Peyer's patch (tissue), 4 donors: Measurements from ENCODE around the gene PARP6.

Experiments used
- POLR2A ChIP-seq, 2 donors: fragments of 450-650 bp; IDR thresholded peaks; one replicate each; pipeline ENCODE4 v1.5.1; 2017; ENCODE audit warnings: antibody characterized with exemption in 2 of 2, mild to moderate bottlenecking in 2 of 2, moderate library complexity in 2 of 2
- TF ChIP-seq, protein P1 (sequence below), 6 experiments: fragments of 450-650 bp in 4 of 6; fragments of 200-600 bp in 2 of 6; sonication (generic) in 1 of 6; IDR thresholded peaks; one replicate each; pipeline ENCODE4 v1.5.1; 2017 to 2019; ENCODE audit warnings: antibody characterized with exemption in 6 of 6, mild to moderate bottlenecking in 3 of 6, moderate library complexity in 1 of 6

DNA sequence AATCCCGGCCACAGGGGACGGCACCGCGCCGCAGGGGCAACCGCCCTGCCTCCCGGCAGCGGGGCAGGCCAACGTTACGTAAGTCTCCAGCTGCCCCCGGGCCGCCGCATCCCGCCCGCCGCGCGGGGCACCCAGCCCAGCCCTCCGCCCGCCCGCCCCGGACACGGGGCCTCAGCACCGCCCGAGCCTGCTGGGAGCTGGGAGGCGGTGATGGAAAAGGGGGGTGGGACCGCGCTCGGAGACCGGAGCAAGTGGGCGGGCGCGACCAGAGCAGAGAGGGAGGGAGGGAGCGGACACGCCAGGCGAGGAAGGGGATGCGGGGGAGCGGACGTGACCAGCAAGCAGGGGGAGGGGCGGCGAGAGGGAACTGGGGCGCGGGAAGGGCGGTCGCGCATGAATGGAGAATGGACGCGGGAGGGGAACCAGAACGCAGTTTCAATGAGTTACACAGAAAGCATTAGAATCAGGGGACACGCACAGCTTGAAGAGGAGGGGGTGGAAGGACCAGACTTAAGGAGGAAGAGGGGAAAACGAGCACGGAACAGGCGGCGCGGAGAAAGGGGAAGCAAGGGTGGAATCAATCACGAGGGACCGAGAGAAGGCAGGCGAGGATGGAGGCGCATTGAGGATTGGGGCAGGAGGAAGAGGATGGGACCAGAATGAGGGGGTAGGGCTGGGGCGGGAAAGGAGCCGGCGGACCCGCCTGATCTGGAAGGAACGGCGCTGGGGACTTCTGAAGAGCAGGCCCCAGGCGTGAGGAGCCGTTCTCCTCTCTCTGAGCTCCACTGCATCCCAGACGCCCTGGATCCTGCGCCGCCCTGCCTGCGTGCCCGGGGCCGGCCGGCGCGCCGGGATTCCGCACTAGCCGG is 41.9 kb downstream of the PARP6 start:
- TF ChIP-seq, protein P1, sequence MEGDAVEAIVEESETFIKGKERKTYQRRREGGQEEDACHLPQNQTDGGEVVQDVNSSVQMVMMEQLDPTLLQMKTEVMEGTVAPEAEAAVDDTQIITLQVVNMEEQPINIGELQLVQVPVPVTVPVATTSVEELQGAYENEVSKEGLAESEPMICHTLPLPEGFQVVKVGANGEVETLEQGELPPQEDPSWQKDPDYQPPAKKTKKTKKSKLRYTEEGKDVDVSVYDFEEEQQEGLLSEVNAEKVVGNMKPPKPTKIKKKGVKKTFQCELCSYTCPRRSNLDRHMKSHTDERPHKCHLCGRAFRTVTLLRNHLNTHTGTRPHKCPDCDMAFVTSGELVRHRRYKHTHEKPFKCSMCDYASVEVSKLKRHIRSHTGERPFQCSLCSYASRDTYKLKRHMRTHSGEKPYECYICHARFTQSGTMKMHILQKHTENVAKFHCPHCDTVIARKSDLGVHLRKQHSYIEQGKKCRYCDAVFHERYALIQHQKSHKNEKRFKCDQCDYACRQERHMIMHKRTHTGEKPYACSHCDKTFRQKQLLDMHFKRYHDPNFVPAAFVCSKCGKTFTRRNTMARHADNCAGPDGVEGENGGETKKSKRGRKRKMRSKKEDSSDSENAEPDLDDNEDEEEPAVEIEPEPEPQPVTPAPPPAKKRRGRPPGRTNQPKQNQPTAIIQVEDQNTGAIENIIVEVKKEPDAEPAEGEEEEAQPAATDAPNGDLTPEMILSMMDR (IDR thresholded peaks at IDR 0.05), result no peak
- TF ChIP-seq POLR2A (IDR thresholded peaks at IDR 0.05), result peak; percentile 33 to 43
